Measurements from ENCODE around the gene WDR77.

WDR77 gene

DNA sequence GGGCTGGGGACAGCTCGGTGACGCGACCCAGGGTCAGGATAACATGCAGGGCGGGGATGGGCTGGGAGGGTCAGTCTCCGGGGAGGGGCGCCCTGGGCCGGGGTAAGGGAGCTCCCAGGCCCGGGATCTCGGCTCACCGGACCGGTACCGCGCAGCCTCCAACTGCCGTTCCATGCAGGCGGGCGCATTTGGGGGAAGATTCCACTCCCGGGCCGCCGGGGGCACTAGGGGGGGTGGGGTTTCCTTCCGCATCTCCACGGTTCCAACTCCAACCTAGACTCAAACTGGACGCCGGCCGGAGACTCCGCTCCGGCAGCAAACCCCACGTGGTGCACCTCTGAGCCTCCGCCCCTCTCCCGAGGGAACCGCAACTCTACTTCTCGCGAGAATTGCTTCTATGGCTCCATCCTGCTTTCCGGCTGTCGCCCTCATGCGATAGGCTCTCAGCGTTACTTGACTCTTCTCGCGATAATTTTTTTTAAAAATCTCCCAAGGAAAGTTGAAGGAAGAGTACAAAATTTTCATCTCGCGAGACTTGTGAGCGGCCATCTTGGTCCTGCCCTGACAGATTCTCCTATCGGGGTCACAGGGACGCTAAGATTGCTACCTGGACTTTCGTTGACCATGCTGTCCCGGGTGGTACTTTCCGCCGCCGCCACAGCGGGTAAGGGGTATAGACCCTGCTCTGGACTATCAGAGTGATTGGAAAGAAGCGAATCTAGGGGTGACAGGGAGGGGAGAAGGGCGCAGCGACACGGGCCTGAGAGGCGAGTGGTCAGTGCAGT lies at the start of gene WDR77, which contains the start of gene ATP5PB:
Gene WDR77, minus strand, starts transcription at position 339 of the 785 bp plus-strand sequence. Its CDS starts 87 bp downstream, at position 252.
Gene ATP5PB, plus strand, starts transcription at position 547 of the 785 bp plus-strand sequence. Its CDS starts 78 bp downstream, at position 625.
- DNase-seq (ENCODE audit: low spot score): peak; percentile 95

- DNase-seq (ENCODE audit: low spot score): no peak
These were observed 48.5 kb upstream of the WDR77 start for GRCh38 chr1:111497592-111497991.

DNA sequence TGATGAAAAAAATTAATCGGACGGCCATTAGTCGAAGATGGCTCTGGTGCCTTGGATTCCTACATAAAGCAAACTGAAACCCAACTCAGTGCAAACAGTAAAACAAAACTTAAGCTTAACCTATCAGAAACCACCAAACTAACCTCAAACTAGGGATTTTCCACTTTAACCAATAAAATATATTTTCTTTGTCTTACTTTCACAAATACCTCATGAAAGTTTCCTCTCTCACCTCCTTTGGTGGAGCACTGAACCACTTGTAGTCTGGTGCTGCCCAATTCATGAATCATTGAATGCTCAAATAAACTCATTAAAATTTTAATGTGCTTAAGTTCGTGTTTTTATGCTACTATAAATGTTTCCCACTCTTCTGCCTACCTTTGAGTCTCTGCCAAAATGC lies 47.3 kb upstream of the WDR77 start:
- DNase-seq (ENCODE audit: low spot score): no peak

DNA sequence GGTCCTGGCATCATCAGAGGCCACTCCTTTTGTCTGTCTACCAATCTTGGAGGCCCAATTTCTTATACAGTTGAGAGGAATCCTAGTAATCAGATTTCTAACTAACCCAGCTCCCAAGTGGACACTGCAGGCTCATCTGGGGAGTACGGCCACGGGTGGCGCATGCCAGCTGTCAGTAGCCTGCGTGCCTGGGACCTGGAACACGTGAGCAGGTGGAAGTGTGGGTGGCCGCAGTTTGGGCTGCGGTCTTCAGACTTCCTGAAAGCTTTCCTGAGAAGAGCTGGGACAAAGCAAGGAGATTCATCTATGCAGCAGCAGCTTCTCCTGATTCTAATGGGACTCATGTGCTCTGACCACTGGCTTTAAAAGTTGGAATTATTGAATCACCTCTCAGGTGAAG lies 42.0 kb upstream of the WDR77 start:
- DNase-seq (ENCODE audit: low spot score): no peak

GRCh38 chr1:111490220-111490619 lies 41.2 kb upstream of the WDR77 start:
- no peak for DNase-seq (ENCODE audit: low spot score)

DNA sequence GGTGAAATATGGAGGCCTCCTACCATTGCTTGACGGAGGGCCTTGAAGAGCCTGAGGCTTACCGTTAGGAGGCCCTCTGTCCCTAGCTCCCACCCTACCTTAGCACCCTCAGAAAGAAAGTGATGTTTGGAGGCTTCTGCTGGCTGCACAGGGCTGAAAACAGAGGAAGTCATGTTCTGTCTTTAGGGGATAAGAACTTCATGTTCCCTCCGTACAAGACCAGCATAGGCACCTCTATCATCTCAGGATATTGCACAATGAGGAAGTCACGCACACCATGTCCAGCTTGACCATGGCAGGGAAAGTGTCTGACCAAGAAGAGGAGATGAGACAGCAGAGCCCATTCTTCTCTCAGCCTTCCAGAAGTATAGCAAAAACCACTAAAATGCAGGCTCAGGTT lies 40.5 kb upstream of the WDR77 start:
- DNase-seq (ENCODE audit: low spot score): no peak

DNA sequence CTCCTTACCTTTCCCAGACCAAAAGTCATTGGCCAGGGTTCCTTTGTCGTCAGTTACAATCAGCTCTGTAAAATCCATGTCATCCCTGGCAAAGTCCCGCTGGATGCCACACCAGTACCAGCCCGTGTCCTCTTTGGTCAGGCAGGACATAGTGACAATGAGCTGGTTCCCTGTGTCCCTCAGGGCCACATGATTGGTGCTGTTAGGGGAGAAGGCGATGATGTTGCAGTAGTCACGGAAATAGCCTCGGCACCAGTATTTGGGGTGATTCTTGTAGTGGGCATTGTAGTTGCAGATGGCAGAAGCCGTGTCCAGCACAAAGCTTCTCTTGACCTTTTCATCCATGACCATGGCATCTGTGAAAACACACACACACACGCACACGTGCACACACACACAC lies 39.6 kb upstream of the WDR77 start:
- DNase-seq (ENCODE audit: low spot score): no peak

GRCh38 chr1:111487133-111487532 lies 38.1 kb upstream of the WDR77 start:
- DNase-seq (ENCODE audit: low spot score): no peak

- DNase-seq (ENCODE audit: low spot score): no peak
These were observed 37.4 kb upstream of the WDR77 start for GRCh38 chr1:111486431-111486830.

- no peak for DNase-seq (ENCODE audit: low spot score)
These were observed 35.5 kb upstream of the WDR77 start for GRCh38 chr1:111484391-111485026.

- DNase-seq (ENCODE audit: low spot score): no peak
These were observed 34.8 kb upstream of the WDR77 start for GRCh38 chr1:111483876-111484275.

- DNase-seq (ENCODE audit: low spot score): no peak
These were observed 34.1 kb upstream of the WDR77 start for GRCh38 chr1:111483166-111483565.

GRCh38 chr1:111481387-111482221 lies 32.5 kb upstream of the WDR77 start:
- peak; percentile 67 for DNase-seq (ENCODE audit: low spot score)

- no peak for DNase-seq (ENCODE audit: low spot score)
These were observed 31.6 kb upstream of the WDR77 start for GRCh38 chr1:111480674-111481073.

DNA sequence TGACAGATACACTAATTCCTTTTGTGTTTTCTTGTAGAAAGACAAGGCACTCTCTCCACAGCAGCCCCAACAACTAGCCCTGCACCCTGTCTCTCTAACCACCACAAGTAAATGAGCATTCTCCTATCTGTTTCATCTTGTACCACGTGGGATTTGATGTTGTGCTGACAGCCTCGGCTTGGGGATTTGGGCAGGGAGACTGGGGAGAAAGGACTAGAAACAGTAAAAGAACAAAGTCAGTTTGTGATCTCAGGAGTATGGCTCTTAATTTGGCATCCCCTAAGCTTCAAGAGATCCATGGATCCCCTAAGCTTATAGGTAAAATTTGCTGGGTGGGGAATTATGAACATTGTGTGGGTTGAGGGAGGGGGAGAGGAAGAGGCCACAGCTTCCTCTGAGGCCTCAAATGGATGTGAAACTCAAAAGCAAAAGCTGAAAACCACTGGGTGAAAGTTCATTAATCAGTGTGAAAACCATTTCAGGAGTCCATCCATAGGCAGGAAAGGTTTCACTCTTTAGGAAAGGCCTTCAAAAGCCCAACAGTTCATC lies 27.8 kb upstream of the WDR77 start:
- peak; percentile 62 for DNase-seq (ENCODE audit: low spot score)

DNA sequence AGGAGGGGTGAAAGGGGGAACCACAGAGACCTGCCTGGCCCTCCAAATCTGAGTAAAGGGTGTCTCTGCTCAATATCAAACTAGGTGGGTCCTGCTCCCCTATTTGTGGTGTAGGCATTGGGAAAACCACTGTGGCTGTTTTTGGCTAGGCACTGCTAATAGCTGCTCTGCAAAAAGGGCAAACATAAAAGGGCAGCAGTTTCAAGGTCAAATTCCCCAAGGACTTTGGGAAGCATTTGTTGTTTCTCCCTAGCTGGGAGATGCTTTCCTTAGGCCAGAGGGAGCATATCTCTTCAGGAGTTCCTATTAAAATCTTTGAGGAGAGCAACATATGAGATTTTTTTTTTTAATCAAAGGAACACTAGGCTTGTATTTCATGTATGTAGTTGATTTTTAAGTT lies 27.2 kb upstream of the WDR77 start:
- DNase-seq (ENCODE audit: low spot score): no peak

GRCh38 chr1:111475701-111476100 lies 26.6 kb upstream of the WDR77 start:
- DNase-seq (ENCODE audit: low spot score): peak; percentile 26

DNA sequence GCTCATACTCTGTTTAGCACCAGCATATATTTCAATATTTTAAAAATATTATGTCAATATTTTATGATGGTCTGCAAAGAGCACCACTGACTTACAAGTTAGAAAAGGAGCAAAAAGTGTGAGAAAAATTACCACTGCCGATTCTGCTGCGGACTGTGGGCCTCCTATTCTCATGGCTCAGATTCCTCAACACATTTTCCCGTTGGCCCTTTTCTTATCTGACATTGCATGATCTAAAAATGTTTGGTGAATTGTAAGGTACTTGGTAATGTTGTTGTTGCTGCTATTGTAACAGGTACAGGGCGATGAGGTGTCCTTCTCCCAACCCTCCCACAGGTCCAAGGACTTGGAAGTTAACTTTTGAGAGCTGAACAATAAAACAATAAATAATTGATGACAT lies 25.5 kb upstream of the WDR77 start:
- no peak for DNase-seq (ENCODE audit: low spot score)

GRCh38 chr1:111474106-111474505 lies 25.1 kb upstream of the WDR77 start:
- DNase-seq (ENCODE audit: low spot score): no peak

GRCh38 chr1:111471538-111471937 lies 22.5 kb upstream of the WDR77 start:
- DNase-seq (ENCODE audit: low spot score): no peak

- peak; percentile 84 for DNase-seq (ENCODE audit: low spot score)
These were observed 22.0 kb upstream of the WDR77 start for GRCh38 chr1:111471012-111471411.

DNA sequence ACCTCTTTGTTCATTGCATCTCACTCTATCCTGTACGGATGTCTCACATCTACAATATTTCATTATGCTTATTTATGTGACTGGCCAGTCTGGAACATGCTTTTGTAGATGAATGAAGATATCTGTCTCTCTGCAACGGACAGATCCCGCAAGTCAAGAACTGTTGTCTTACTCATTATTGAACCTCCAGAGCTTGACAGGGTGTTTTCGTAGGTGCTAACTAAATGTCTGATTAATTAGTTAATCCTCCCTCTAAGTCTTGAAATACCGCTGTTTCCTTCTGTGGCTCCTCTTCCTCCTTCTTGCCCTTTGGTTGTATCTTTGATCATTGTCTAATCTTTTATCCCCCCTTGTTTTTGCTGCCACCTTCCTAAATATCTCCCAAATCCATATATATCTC lies 21.5 kb upstream of the WDR77 start:
- DNase-seq (ENCODE audit: low spot score): no peak
